Measurements from ENCODE around the gene LRRC2.
"Not testable (repeated sequence)": the region's sequence is repeated elsewhere in the genome, so short reads cannot be mapped to it uniquely, and the experiment has no call there.

The LRRC2 gene

DNA sequence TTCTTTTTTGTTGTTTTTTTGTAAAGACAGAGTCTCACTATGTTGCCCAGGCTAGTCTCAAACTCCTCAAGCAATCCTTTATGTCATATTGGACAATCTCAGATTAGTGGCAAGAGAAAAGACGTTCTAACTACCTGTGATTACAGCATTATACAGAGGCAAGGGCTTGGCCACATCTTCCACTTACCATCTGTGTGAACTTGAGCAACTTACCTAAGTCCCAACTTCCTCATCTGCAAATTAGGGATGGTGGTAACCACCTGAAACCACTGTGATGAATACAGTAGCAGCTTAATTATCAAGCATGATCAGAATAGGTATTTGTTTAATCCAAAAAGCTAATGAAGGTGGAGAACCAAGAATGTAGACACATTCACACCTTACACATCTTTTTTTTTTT is 16.1 kb downstream of the LRRC2 start:
- DNase-seq, result no peak

DNA sequence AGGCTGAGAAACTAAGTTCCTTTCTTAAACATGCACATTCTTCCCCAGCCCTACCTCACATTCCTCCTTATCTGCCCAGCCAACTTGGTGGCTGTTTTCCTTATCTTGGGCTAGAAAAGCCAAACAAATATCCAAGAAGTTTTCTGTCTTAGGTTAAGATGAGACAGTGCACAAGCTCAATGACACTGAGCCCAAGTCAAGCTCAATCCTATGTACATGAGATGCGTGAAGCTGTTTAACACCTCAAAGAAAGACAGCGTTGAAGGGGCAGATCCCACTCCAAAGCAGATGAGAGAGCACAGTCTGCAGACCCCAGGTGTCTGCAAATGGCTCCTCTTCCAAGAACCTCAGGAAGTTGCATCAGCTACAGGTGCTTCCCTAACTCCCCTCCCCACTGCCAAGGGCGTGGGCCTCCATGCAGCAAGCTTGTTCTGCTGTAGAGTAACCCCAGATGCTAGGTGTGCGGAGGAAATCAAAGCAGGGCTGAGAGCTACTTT is 16.6 kb downstream of the LRRC2 start:
- DNase-seq, result no peak

DNA sequence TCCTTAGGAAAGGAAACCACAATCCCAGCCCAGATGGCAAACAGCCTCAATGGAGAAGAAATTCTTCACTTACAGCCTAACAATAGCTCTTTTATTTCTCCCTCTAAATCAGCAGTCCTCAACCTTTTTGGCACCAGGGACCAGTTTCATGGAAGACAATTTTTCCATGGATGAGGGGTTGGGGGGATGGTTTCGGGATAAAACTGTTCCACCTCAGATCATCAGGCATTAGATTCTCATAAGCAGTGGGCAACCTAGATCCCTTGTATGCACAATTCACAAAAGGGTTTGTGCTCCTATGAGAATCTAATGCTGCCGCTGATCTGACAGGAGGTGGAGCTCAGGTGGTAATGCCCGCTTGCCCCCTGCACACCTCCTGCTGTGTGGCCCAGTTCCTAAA is 17.5 kb downstream of the LRRC2 start:
- DNase-seq, result not testable (repeated sequence)

DNA sequence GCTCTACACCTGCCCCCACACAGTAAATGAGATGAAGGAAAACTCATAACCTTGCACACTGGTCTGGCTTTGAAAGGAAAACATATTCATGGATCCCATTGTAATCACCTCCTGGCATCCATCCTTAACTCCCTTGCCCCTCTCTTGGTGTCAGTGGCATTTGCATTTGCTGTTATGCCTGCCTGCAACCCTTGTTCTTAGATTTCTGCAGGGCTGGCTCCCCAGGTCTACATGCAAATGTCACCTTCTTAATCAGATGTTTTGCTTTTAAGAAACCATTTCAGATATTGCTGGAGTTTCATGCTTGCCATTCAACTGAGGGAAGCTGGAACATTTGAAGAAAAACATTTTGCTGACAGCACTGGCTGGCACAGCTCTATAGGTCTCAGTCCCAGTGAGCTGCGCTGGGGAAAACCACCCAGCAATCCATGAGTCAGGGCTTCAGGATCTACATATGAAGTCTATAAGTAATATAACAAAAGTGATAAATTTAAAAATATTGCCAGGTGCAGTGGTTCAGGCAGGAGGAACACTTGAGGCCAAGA is 19.1 kb downstream of the LRRC2 start:
- DNase-seq, result no peak

DNA sequence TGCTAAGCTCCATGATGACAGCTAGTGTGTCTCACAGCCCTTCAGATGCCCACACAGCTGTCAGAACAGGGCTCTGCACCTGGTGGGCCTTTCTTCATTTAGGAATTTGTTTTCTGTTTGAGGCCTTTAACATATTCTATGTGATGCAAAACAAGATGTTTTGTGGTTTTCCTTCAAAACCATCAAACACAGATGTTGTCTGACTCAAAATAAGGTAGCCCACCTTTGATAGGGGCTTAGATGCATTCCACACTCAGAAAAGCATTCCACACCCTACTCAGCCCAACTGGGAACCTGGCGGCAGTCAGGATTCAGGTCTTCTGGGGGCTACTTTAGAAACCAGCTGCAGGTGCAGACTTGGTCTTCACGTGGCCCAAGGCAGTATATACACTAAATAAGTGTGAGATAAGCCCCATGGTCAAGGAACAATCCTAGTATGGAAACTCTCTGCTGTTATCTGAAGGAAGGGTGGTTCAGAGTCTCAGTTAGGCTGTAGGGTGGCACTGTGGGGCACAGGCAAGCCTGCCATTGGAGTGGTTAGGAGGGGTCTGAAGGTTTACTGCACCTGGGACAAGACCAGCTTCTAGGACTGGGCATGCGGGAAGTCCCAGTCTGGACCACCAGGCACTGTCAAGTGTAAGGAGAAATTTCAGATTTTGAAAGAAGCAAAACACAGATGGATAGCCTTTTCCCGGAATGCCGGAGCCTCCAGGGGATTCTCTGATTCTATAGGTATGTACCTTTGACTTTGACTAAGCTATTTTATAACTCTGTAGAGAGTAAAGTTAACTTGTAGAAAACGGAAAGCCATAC is 20.1 kb downstream of the LRRC2 start:
- no peak for DNase-seq

DNA sequence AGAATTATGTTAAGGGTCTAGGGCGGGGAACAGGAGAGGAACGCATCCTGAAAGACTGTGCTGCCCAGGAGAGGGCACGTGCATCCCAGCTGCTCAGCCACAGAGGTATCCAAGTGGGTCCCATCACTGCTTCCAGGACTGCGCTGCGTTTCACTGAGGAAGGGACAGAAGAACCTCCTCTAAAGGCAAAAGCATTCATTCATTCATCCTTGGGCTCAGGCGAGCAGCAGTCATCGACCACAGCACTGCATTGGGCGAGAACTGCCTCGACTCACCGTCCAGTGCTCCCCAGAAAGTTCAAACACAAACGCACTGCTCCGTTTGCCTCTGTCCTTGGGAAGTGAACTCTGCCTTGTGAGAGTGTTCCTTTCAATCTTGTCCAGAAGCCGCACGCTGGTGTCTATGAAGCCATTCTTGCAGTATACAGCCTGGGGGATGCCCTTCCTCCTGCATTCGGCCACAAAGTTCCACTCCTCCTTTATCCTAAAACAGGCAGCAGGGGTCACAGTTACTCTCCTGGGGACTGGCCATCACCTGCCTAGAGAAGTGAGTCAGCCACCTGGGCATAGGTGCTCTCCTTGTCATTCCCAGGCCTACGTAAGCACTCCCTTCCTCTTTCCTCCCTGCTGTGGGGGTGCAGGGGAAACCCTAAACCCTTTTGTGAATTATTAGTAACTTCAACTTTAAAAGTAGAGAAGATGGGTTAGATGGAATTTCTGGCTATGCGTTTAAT is 21.2 kb downstream of the LRRC2 start:
- no peak for DNase-seq

DNA sequence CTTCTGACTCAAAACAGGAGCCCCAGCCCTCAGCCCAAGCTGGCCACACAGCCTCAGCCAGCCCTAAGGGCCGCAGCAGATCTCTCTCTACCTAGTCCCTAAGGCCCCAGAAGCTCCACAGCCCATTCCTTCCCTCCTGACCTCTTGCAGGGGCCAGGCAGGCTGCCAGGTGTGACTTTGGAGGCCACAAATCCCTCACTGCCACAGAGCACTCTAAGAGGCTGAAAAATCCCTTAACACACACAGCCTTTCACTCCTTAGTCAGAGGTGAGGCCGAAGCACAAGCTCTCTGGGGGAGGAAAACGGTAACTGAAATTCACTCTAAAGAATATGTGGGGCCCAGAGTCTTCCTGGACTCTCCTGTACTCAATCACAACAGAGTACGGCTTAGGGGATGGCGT is 23.3 kb downstream of the LRRC2 start:
- no peak for DNase-seq

DNA sequence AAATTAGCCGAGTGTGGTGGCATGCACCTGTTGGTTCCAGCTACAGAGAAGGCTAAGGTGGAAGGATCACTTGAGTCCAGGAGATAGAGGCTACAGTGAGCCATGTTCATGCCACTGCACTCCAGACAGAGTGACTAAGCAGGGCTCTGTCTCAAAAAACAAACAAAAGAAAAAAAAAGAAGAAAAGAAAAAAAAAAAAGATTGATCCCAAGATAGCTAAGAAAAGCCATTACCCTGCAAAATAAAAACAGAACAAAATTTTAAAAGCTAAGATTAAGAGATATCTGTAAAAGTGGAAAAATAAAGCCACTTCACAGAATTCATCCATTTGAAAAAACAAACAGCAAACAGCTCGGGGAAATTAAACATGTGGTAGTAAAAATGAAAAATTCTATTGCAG is 23.8 kb downstream of the LRRC2 start:
- no peak for DNase-seq

DNA sequence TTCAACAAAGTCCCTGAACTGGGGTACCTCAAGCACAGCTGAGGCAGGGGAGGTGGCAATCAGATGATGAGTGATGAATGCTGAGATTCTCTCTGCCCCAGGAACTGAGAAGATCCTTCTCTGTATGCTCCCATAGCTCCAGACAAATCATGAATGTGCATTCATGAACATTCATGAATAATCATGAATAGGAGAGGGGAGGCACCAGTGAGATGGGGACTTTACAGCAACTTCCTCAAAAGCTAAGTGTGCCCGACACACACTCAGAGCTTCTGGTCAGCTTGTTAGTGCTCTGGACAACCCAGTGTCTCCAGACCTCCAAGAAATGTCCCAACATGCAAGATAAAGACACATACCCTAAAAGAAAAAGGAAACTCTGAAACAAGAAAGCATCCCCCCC is 24.3 kb downstream of the LRRC2 start:
- DNase-seq, result no peak

DNA sequence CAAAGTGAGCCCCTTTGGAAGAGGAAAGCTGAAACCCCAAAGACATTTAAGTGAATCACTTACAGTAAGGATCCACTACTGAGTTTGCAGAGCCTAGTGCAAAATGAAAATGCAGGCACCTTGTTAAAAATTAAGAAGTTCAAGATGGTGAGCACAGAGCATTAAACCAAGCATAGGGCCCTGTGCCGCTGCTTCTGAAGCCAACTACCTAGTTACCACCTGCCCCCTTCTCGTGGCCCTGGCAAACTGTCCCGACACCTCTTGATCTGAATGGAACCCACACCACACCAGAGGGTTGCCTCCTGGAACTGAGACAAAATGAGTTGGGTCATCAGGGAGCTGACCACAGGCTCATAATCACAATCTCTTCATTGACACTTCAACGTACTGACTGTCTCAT is 25.6 kb downstream of the LRRC2 start:
- DNase-seq, result no peak

DNA sequence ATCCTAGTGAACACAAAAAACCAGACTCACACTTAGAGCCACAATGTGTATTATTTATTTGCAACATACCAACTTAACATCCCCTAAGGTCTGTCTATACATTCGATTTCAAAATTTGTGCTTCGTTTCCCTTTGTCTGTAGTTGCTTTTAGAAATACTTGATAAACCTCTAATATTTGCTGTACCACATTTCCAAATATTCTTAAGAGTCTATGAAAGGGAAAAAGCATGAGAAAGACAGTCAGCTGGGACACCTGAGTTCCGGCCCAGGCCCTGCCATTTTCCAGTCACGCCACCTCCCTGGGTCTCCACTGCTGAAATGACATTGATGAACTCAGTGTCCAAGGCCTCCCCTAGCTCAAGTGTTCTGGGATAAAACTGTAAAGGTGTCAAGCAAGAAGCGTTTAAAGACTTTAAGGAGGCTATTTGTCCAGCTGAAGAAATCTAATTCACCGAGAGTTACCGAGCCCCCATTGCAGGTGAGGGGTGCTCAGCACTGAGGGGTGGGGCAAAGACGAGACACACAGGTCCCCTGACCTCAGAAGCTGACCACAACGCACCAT is 26.6 kb downstream of the LRRC2 start:
- DNase-seq, result no peak

DNA sequence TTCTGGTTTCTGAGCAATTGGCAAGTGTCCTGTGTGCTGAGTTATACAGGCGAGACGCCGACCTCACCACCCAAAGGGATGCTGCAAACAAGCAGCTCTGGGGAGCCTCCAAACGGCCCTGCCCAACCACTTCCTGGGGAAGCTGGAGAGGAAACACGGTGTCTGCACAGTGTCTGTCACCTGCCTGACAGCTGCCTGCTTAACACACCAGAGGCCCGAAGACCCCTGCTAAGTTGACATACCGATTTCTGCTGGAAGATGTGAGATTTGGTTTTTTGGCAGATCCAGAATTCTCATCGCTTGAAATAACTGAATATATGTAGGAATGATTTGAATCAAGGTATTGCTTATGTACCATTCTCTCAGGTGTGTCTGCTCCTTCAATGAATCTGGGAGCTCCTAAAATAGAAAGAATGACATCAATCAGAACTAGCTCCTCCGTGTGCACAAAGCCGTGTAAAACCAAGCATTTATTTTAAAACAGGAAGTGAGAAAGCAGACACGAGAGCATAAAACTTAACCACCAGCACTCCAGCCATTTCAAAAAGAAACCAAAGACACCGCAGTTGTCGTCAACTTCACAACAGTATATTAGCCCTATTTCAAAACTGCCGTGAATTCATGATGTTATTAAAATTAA is 27.2 kb downstream of the LRRC2 start:
- no peak for DNase-seq

DNA sequence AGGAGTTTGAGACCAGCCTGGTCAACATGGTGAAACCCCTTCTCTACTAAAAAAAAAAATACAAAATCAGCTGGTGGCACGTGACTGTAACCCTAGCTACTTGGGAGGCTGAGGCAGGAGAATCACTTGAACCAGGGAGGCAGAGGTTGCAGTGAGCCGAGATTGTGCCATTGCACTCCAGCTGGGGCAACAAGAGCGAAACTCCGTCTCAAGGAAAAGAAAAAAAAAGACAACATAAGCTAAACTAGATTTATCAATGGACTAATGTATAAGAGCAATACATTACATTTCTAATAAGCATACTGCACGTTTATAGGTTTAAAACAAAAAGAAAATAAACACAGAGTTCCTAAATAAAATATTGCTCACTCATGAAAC is 27.7 kb downstream of the LRRC2 start:
- not testable (repeated sequence) for DNase-seq

DNA sequence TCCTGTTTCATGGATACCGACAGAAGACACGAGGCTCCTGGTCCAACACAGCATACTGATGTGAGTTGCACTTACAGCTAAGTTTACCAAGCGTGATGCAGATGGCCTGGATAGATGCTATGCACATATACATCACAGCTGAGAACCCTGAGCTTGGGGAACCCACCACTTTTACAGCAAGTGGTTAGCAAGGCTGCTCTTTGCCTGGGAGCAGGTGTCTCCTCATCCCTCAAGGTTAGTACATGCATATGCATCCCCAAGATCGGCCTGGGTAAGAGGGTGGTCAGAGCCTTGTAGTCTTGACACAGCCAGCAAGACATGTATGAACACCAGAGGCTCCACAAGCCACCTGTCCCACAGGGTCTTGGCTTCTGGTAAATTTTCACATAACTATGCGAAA is 28.3 kb downstream of the LRRC2 start:
- no peak for DNase-seq

DNA sequence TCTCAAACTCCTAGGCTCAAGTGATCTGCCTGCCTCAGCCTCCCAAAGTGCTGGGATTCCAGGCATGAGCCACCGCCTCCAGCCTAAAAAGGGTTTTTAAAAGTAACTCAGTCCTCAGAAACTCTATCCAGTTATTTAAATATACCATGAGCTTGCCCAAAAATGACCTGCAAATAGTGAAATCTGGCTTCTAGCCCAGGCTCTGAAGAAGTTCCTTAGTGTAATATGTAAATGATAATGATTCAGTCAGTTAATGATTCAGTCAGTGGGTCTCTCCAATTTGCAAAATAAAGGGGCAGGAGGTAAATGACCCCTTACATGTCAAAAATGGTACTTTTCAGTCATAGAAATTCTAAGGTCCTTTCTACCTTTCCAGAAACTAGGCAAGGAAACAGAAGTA is 28.8 kb downstream of the LRRC2 start:
- DNase-seq, result no peak

DNA sequence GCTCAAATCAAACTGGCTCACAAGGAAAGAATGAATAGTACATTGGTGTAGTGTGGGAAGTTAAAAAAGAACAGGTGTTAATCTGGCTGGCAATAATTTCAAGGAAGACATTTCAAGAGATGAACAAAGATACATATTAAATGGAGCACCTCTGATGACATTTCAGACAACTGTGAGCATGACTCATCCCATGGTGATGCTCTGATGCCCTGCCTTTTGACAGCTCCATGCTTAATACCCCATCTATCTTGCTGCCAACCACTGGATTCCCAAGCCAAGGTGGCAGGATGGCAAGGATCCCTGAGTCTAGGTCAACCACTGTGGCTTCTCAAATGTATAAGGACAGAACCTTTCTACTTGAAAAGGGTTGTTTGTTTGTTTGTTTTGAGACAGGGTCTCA is 29.3 kb downstream of the LRRC2 start:
- DNase-seq, result no peak

DNA sequence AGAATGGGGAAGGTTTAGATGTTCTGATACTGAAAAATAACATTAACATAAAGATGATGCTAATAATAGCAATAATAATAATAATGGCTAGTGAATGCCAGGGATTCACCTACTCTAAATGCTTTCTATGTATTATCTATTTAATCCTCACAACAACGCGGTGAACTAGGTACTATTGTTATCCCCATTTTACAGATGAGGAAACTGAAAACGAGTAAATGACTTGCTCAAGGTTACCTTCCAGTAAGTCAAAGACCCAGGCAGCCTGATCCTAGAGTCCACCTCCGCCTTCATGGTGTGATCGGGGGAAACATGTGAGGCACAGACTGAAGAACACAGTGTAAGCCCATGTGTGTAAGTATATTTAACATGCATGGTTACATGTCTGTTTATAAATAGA is 30.4 kb downstream of the LRRC2 start:
- no peak for DNase-seq

DNA sequence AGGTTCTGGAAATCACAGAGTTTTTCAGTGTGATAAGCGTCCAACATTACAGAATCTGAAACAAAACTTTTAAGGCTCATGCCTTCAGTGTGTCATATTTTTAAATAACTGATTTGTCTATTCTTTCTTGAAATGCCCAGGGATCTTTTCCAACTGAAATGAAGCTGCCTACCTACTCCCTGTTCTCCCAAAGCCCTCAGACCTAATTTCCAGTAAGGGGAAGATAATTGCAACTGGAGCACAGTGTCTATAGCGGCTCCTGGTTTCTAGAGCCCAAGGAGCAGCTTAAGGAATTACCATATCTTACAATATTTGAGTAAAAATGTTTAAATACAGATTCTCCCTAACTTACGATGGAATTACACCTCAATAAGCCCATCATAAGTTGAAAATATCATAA is 33.0 kb downstream of the LRRC2 start:
- DNase-seq, result no peak

DNA sequence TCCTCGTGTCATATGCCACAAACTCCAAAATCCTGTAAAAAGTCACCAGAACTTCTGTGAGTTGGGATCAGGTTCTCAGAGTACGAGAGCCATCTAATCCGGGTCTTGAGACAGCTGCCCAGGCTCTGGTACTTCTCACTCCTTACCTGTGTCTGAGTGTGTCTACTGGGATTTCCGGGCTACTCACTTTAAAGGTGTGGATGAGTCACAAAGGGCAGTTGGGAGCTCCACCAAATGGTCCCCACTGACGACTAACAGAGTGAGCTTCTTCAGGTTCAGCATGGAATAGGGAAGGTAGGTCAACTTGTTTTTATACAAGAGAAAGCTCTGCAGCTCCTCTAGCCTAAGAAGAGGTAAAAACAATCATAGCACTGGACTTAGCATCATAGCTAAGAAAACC is 38.9 kb downstream of the LRRC2 start:
- no peak for DNase-seq

DNA sequence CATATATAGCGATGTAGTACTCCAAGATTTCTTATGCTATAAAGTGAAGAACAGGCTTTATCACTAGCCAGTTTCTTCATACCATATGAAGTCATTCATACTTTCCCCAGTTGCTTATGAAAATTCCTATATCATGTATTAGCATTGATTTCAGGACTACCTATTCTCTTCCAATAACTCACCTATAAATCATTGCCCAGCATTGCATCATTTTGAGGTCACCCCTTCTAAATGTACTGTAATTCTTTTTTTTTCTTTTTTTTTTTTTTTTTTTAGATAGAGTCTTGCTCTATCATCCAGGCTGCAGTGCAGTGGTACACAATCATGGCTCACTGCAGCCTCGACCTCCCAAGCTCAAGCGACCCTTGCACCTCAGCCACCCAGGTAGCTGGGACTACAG is 41.3 kb downstream of the LRRC2 start:
- DNase-seq, result no peak

DNA sequence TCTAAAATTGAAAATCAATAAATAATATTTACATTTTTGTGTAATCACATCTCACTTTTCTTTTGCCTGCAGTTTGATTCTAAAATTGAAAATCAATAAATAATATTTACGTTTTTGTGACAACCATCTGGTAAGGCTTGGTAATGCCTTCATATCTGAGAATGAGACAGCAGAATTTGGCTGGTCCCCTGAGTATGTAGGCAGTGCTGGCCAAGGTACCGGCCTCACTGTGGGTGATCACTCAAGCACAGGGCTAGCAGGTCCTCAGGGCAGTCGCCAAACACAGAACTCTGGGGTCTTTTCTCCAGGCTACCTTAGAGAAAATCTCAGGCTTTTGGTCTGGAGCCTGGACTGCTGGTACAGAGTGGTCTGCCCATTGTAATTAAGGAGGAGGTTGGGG is 42.1 kb downstream of the LRRC2 start:
- DNase-seq, result no peak

DNA sequence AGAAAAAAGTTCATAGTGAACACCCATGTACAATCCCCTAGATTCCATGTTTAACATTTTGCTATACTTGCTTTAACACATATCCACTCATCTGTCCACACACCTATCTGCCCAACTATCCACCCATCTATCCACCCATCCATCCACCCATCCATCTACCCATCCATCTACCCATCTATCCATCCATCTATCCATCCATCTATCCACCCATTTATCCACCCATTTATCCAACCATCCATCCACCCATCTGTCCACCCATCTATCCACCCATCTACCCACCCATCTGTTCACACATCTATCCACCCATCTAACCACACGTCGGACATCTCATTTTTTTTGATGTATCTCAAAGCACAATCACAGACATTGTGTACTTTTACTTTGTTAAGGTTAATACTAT is 42.5 kb downstream of the LRRC2 start:
- DNase-seq, result no peak

DNA sequence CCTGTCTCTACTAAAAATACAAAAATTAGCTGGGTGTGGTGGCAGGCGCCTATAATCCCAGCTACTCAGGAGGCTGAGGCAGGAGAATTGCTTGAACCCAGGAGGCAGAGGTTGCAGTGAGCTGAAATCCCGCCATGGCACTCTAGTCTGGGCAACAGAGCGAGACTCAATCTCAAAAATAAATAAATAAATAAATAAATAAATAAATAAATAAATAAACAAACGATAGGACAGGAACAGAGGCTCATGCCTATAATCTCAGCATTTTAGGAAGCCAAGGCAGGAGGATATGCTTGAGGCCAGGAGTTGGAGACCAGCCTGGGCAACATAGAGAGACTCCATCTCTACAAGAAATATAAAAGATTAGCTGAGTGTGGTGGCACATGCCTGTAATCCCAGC is 43.9 kb downstream of the LRRC2 start:
- not testable (repeated sequence) for DNase-seq

Data from NCI-H2171 treated with DMSO at 0.1 percent for 48 hours (cell line).